IMR-90 (cell line): ENCODE data around the gene SCARF2. TPM values are rescaled to one million over a fixed set of nuclear protein-coding genes. Genes with fewer than 3 reads are reported as not detected.
A peak's percentile ranks its signal among the peaks of the same experiment; 100 is the strongest.

Source experiments
- ATAC-seq: fragments of 200-7000 bp; cut with Tn5 transposase; 2 replicates; pipeline ENCODE4 v1.9.1; 2020; ENCODE audit warnings: low read depth, mild to moderate bottlenecking, moderate library complexity
- BruUV-seq: library from RNA; stranded (reverse); fragments of 400-500 nt; replicated peaks from 2 replicates; lab custom pipeline; 2021; lab: Mats Ljungman, UMichigan
- CTCF ChIA-PET: fragments of 300-600 bp; formaldehyde crosslinking; extraction: SDS; loops from one replicate; lab custom pipeline; 2021; ENCODE audit warnings: antibody characterized with exemption; lab: Yijun Ruan, JAX
- POLR2A ChIA-PET: fragments of 300-600 bp; sonication (Branson Sonifier 250); formaldehyde crosslinking; loops from one replicate; lab custom pipeline; 2022; ENCODE audit warnings: antibody characterized with exemption; ENCODE audit not compliant: unreplicated experiment; lab: Charles Lee
- DNase-seq: peaks from one replicate; pipeline ENCODE4 v3.0.0; 2013
- H2AFZ ChIP-seq: replicated peaks from 2 replicates; pipeline ENCODE3; 2013; ENCODE audit warnings: low read length, mild to moderate bottlenecking; ENCODE audit not compliant: poor library complexity
- H2AK5ac ChIP-seq: 2 replicates; pipeline ENCODE4 v1.6.1; 2013; ENCODE audit warnings: low read depth, low read length, inconsistent platforms
- H2AK9ac ChIP-seq: replicated peaks from 2 replicates; pipeline ENCODE3; 2013; ENCODE audit warnings: mild to moderate bottlenecking, low read depth, low read length, moderate library complexity; ENCODE audit not compliant: poor library complexity
- H2BK120ac ChIP-seq: 2 replicates; pipeline ENCODE4 v1.6.1; 2013; ENCODE audit warnings: low read depth, low read length, inconsistent platforms
- H2BK15ac ChIP-seq: 3 replicates; pipeline ENCODE4 v1.6.1; 2013; ENCODE audit warnings: low read depth, low read length, inconsistent platforms
- H2BK20ac ChIP-seq: 2 replicates; pipeline ENCODE4 v1.6.1; 2013; ENCODE audit warnings: low read depth, mild to moderate bottlenecking, inconsistent platforms, low read length, moderate library complexity
- H2BK5ac ChIP-seq: 2 replicates; pipeline ENCODE4 v1.6.1; 2013; ENCODE audit warnings: mild to moderate bottlenecking, low read depth, low read length, inconsistent platforms; ENCODE audit not compliant: poor library complexity, severe bottlenecking
- H3K14ac ChIP-seq: replicated peaks from 2 replicates; pipeline ENCODE4 v1.6.1; 2013; ENCODE audit warnings: low read depth, low read length, inconsistent platforms
- H3K18ac ChIP-seq: 2 replicates; pipeline ENCODE4 v1.6.1; 2013; ENCODE audit warnings: low read depth, low read length, control low read depth
- H3K23ac ChIP-seq: 2 replicates; pipeline ENCODE4 v1.6.1; 2013; ENCODE audit warnings: low read depth, low read length, inconsistent platforms
- H3K27ac ChIP-seq: 2 replicates; pipeline ENCODE4 v1.5.1; 2013; ENCODE audit warnings: mild to moderate bottlenecking, control low read depth, low read length; ENCODE audit not compliant: insufficient read depth
- H3K27me3 ChIP-seq: 2 replicates; pipeline ENCODE4 v1.6.1; 2013; ENCODE audit warnings: low read length; ENCODE audit not compliant: control insufficient read depth, insufficient read depth
- H3K36me3 ChIP-seq: 2 replicates; pipeline ENCODE4 v1.6.1; 2013; ENCODE audit warnings: low read length, mixed read lengths; ENCODE audit not compliant: control insufficient read depth, insufficient read depth
- H3K4ac ChIP-seq: 2 replicates; pipeline ENCODE4 v1.6.1; 2013; ENCODE audit warnings: low read depth, low read length, inconsistent platforms
- H3K4me1 ChIP-seq: 2 replicates; pipeline ENCODE4 v1.6.1; 2013; ENCODE audit warnings: low read length, mixed read lengths; ENCODE audit not compliant: control insufficient read depth, insufficient read depth
- H3K4me2 ChIP-seq: 2 replicates; pipeline ENCODE4 v1.6.1; 2013; ENCODE audit warnings: low read depth, mild to moderate bottlenecking, control low read depth, low read length, moderate library complexity
- H3K4me3 ChIP-seq: 2 replicates; pipeline ENCODE4 v1.5.1; 2013; ENCODE audit warnings: low read depth, mild to moderate bottlenecking, control low read depth, low read length, moderate library complexity; ENCODE audit not compliant: insufficient read depth
- H3K56ac ChIP-seq: 2 replicates; pipeline ENCODE4 v1.6.1; 2013; ENCODE audit warnings: low read length, inconsistent platforms; ENCODE audit not compliant: insufficient read depth; ENCODE audit errors: extremely low read depth
- H3K79me1 ChIP-seq, 2 experiments: 2 replicates each; pipeline ENCODE4 v1.6.1; 2013; ENCODE audit warnings: low read length in 2 of 2, inconsistent platforms in 1 of 2, low read depth in 1 of 2
- H3K9ac ChIP-seq: 2 replicates; pipeline ENCODE4 v1.6.1; 2013; ENCODE audit warnings: low read depth, low read length, control low read depth
- H3K9me1 ChIP-seq: 2 replicates; pipeline ENCODE4 v1.6.1; 2013; ENCODE audit warnings: low read length, inconsistent platforms; ENCODE audit not compliant: insufficient read depth
- H3K9me3 ChIP-seq: 2 replicates; pipeline ENCODE4 v1.6.1; 2013; ENCODE audit warnings: low read length; ENCODE audit not compliant: control insufficient read depth, insufficient read depth
- H4K20me1 ChIP-seq: 2 replicates; pipeline ENCODE4 v1.6.1; 2013; ENCODE audit warnings: low read length, inconsistent platforms; ENCODE audit not compliant: insufficient read depth
- H4K5ac ChIP-seq: 2 replicates; pipeline ENCODE4 v1.6.1; 2013; ENCODE audit warnings: mild to moderate bottlenecking, low read depth, low read length, control low read depth
- H4K8ac ChIP-seq, 2 experiments: 2 replicates each; pipeline ENCODE4 v1.6.1; 2013; ENCODE audit warnings: low read depth in 2 of 2, low read length in 2 of 2, control low read depth in 1 of 2, inconsistent platforms in 1 of 2
- H4K91ac ChIP-seq: 2 replicates; pipeline ENCODE4 v1.6.1; 2013; ENCODE audit warnings: low read depth, low read length, inconsistent platforms; ENCODE audit not compliant: insufficient read depth
- BHLHE40 ChIP-seq: fragments of 150-350 bp; IDR thresholded peaks from 2 replicates; pipeline ENCODE4 v1.6.1; 2016; ENCODE audit warnings: mild to moderate bottlenecking, low read depth, low read length
- CHD1 ChIP-seq: IDR thresholded peaks from 2 replicates; pipeline ENCODE4 v1.6.1; 2012; ENCODE audit warnings: low read depth, low read length, improper control_type of control experiment
- FOS ChIP-seq: fragments of 150-350 bp; IDR thresholded peaks from 2 replicates; pipeline ENCODE4 v1.6.1; 2016; ENCODE audit warnings: low read depth, low read length
- MAFK ChIP-seq: IDR thresholded peaks from 2 replicates; pipeline ENCODE4 v1.6.1; 2012; ENCODE audit warnings: low read depth, low read length, improper control_type of control experiment
- MAZ ChIP-seq: IDR thresholded peaks from 2 replicates; pipeline ENCODE4 v1.6.1; 2012; ENCODE audit warnings: low read depth, mild to moderate bottlenecking, low read length, improper control_type of control experiment, moderate library complexity, borderline replicate concordance
- MXI1 ChIP-seq: IDR thresholded peaks from 2 replicates; pipeline ENCODE4 v1.6.1; 2012; ENCODE audit warnings: low read depth, mild to moderate bottlenecking, low read length, moderate library complexity, borderline replicate concordance
- NFE2L2 ChIP-seq: fragments of 150-350 bp; IDR thresholded peaks from 2 replicates; pipeline ENCODE4 v1.6.1; 2016; ENCODE audit warnings: low read depth, mild to moderate bottlenecking, low read length
- RAD21 ChIP-seq: IDR thresholded peaks from 2 replicates; pipeline ENCODE4 v1.6.1; 2012; ENCODE audit warnings: low read length, improper control_type of control experiment
- RCOR1 ChIP-seq: IDR thresholded peaks from 2 replicates; pipeline ENCODE4 v1.6.1; 2012; ENCODE audit warnings: mild to moderate bottlenecking, low read length, improper control_type of control experiment; ENCODE audit not compliant: insufficient replicate concordance
- RFX5 ChIP-seq: IDR thresholded peaks from 2 replicates; pipeline ENCODE4 v1.8.0; 2012; ENCODE audit warnings: low read depth, mild to moderate bottlenecking, low read length, moderate library complexity
- SMC3 ChIP-seq: fragments of 150-350 bp; IDR thresholded peaks from 2 replicates; pipeline ENCODE4 v1.6.1; 2016; ENCODE audit warnings: low read depth, mild to moderate bottlenecking, antibody characterized with exemption, low read length, moderate library complexity
- WGBS, 2 experiments: methylation state at CpG; one replicate each; pipeline versions ENCODE4 v1.1.5 to v1.1.7; 2013; ENCODE audit warnings: missing lambda C conversion rate in 2 of 2; ENCODE audit not compliant: insufficient read length in 1 of 2; ENCODE audit errors: extremely low coverage in 2 of 2; 5-methylcytosine and 5-hydroxymethylcytosine counted together
- dilution Hi-C: fragments of 300-500 bp; cut with HindIII; formaldehyde crosslinking; loops from one replicate; pipeline ENCODE4 v1.14.3; 2018; ENCODE audit warnings: low sequenced_read_pairs; ENCODE audit not compliant: unreplicated experiment
- in situ Hi-C: fragments of 300-500 bp; cut with MboI; formaldehyde crosslinking; loops from 3 replicates; pipeline ENCODE4 v1.14.3; 2019; ENCODE audit warnings: low sequenced_read_pairs, inconsistent platforms, mixed read lengths
- intact Hi-C: fragments of 100-400 bp; cut with micrococcal nuclease; formaldehyde crosslinking; loops from 2 replicates; pipeline ENCODE4 v1.10.0; 2022
- polyA plus RNA-seq, 3 experiments: library from polyadenylated mRNA; depleted of rRNA; stranded (reverse); fragments of >200 nt; gene quantifications; 2 replicates each; pipeline ENCODE4 v1.2.3, GENCODE V29; 2012; ENCODE audit warnings: low replicate concordance in 1 of 3
- total RNA-seq: library from RNA; depleted of rRNA; stranded (reverse); fragments of >200 nt; gene quantifications from 2 replicates; pipeline ENCODE4 v1.2.3, GENCODE V29; 2012
- TF ChIP-seq, protein P1 (sequence below): fragments of 150-350 bp; IDR thresholded peaks from 2 replicates; pipeline ENCODE4 v1.6.1; 2017; ENCODE audit warnings: mild to moderate bottlenecking, antibody characterized with exemption, low read length, low read depth
- TF ChIP-seq, protein P2 (sequence below): conservative IDR thresholded peaks from 2 replicates; pipeline ENCODE4 v1.5.1; 2012; ENCODE audit warnings: mild to moderate bottlenecking, low read depth, low read length, improper control_type of control experiment
- TF ChIP-seq, protein P3 (sequence below): fragments of 150-350 bp; IDR thresholded peaks from 2 replicates; pipeline ENCODE4 v1.6.1; 2016; ENCODE audit warnings: low read depth, mild to moderate bottlenecking, low read length, moderate library complexity, borderline replicate concordance

Gene SCARF2
- total and polyA plus RNA-seq, 2 of the 4 experiments (the other 2 are of a cell fraction) = 3.4 to 37.0 TPM

GRCh38 chr22:20439556-20439927 is 1.9 kb upstream of the SCARF2 start:
- peaks cover 16 to 45% of the 10 kb centered on the region in 2 experiments; a peak in 3 of 4 replicates for H3K79me1 ChIP-seq
- TF ChIP-seq MAZ (no peak; the same call in 1 of the 2 replicates), CHD1 (no peak), FOS (no peak), RAD21 (no peak), RFX5 (no peak), BHLHE40 (no peak), MXI1 (no peak), MAFK (no peak), RCOR1 (no peak), SMC3 (no peak), NFE2L2 (no peak)
- TF ChIP-seq, protein P1, sequence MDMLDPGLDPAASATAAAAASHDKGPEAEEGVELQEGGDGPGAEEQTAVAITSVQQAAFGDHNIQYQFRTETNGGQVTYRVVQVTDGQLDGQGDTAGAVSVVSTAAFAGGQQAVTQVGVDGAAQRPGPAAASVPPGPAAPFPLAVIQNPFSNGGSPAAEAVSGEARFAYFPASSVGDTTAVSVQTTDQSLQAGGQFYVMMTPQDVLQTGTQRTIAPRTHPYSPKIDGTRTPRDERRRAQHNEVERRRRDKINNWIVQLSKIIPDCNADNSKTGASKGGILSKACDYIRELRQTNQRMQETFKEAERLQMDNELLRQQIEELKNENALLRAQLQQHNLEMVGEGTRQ = no peak
- TF ChIP-seq, protein P2, sequence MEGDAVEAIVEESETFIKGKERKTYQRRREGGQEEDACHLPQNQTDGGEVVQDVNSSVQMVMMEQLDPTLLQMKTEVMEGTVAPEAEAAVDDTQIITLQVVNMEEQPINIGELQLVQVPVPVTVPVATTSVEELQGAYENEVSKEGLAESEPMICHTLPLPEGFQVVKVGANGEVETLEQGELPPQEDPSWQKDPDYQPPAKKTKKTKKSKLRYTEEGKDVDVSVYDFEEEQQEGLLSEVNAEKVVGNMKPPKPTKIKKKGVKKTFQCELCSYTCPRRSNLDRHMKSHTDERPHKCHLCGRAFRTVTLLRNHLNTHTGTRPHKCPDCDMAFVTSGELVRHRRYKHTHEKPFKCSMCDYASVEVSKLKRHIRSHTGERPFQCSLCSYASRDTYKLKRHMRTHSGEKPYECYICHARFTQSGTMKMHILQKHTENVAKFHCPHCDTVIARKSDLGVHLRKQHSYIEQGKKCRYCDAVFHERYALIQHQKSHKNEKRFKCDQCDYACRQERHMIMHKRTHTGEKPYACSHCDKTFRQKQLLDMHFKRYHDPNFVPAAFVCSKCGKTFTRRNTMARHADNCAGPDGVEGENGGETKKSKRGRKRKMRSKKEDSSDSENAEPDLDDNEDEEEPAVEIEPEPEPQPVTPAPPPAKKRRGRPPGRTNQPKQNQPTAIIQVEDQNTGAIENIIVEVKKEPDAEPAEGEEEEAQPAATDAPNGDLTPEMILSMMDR = no peak
- TF ChIP-seq, protein P3, sequence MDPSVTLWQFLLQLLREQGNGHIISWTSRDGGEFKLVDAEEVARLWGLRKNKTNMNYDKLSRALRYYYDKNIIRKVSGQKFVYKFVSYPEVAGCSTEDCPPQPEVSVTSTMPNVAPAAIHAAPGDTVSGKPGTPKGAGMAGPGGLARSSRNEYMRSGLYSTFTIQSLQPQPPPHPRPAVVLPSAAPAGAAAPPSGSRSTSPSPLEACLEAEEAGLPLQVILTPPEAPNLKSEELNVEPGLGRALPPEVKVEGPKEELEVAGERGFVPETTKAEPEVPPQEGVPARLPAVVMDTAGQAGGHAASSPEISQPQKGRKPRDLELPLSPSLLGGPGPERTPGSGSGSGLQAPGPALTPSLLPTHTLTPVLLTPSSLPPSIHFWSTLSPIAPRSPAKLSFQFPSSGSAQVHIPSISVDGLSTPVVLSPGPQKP = no peak
- ChIA-PET POLR2A (no interaction called here), CTCF (interaction anchor here (1.6 kb wide), 1 partner anchor 15 kb away, joined by 4 read pairs; no protein-coding TSS in a partner anchor)
- H3K9me3 ChIP-seq = no peaks in the 10 kb centered on the region
- WGBS, 2 experiments = no CpG with 5 or more reads among the region's 4 CpGs
- no peak overlapping the region for H4K5ac ChIP-seq
- peak overlapping the region; percentile 5; the same call in 1 of the 2 replicates for H3K23ac ChIP-seq
- H2AK9ac ChIP-seq = no peak overlapping the region
- H3K36me3 ChIP-seq = peaks cover 12% of the 10 kb centered on the region; the same call in 1 of the 2 replicates
- peaks cover 20% of the 10 kb centered on the region for H3K4me1 ChIP-seq
- in situ Hi-C loops (no loop called here), dilution Hi-C loops (no loop called here), intact Hi-C loops (no loop called here)
- no peak overlapping the region for H2AFZ ChIP-seq
- H3K4ac ChIP-seq = no peak overlapping the region
- no peak overlapping the region for H4K8ac ChIP-seq
- H2BK20ac ChIP-seq = no peak overlapping the region
- no peak overlapping the region for H3K4me3 ChIP-seq
- DNase-seq = no peak
- no peak overlapping the region for H2BK5ac ChIP-seq
- no peak overlapping the region for H3K9ac ChIP-seq
- H4K91ac ChIP-seq = no peak overlapping the region
- no peaks in the 10 kb centered on the region for H3K27me3 ChIP-seq
- H3K9me1 ChIP-seq = peaks cover 17% of the 10 kb centered on the region
- H3K56ac ChIP-seq = no peak overlapping the region
- no peak overlapping the region for H2BK15ac ChIP-seq
- H3K27ac ChIP-seq = no peak overlapping the region
- no peak overlapping the region for H3K4me2 ChIP-seq
- H3K14ac ChIP-seq = no peak overlapping the region
- ATAC-seq = no peak
- peaks cover 23% of the 10 kb centered on the region for H4K20me1 ChIP-seq
- H2AK5ac ChIP-seq = no peak overlapping the region; the same call in 1 of the 2 replicates
- BruUV-seq = no TSS peak
- H3K18ac ChIP-seq = no peak overlapping the region
- H2BK120ac ChIP-seq = no peak overlapping the region
